Measurements from ENCODE around the gene RAB35. TPM values are rescaled to one million over a fixed set of nuclear protein-coding genes. Genes with fewer than 3 reads are reported as not detected.

Gene RAB35
- total RNA-seq, 5 donors from 2014 or later (not counting 1 experiment from before 2014, with no cell fraction given) = 34.0 to 76.5 (median 60.6) TPM

GRCh38 chr12:120067901-120068300 lies 48.7 kb downstream of the RAB35 start:
- Mint-ChIP-seq H3K4me1 (peaks cover 0 to 3% (median 0%) of the 10 kb centered on the region in 3 donors), H3K27me3 (no peaks in the 10 kb centered on the region), H3K36me3 (peaks cover 71% of the 10 kb centered on the region), H3K9me3 (no peaks in the 10 kb centered on the region), H3K4me3 (no peak overlapping the region), H3K27ac (peak overlapping the region in 1 of 2 donors; percentile 3)
- Histone ChIP-seq H3K36me3 (ENCODE audit: control insufficient read depth in 2 of 2, extremely low read depth in 1 of 2, insufficient read depth in 1 of 2, low read length in 1 of 2) (peaks cover 6 to 67% of the 10 kb centered on the region in 2 donors), H3K27me3 (replicated peaks in 1 of 2; ENCODE audit: control insufficient read depth in 2 of 2, extremely low read depth in 1 of 2, insufficient read depth in 2 of 2, low read length in 1 of 2) (no peaks in the 10 kb centered on the region), H3K27ac (ENCODE audit: low read length) (no peak overlapping the region), H3K9me3 (no peaks in the 10 kb centered on the region), H3K4me1 (ENCODE audit: control insufficient read depth in 1 of 2, extremely low read depth in 1 of 2, insufficient read depth in 2 of 2, low read length in 2 of 2) (no peaks in the 10 kb centered on the region), H3K4me3 (ENCODE audit: control insufficient read depth in 1 of 2, extremely low read depth in 1 of 2, low read length in 1 of 2) (no peak overlapping the region)
- 100% methylated on average over 3 of the region's 3 CpGs for WGBS (ENCODE audit: insufficient coverage)
- ATAC-seq (replicated peaks in 1 of 4) = no peak
- ChIA-PET POLR2A (interaction anchor here in 1 of 2 donors (0.7 kb wide), 1 partner anchor 96 kb away, joined by 4 read pairs; no protein-coding TSS in a partner anchor), CTCF (interaction anchor here in 1 of 2 donors (0.5 kb wide), 1 partner anchor 29 kb away, joined by 4 read pairs; no protein-coding TSS in a partner anchor)
- DNase-seq = no peak

- ChIA-PET CTCF (interaction anchor here in 1 of 2 donors (0.5 kb wide), 1 partner anchor 29 kb away, joined by 4 read pairs; no protein-coding TSS in a partner anchor), POLR2A (interaction anchor here in 1 of 2 donors (0.7 kb wide), 1 partner anchor 96 kb away, joined by 4 read pairs; no protein-coding TSS in a partner anchor)
- Histone ChIP-seq H3K4me3 (ENCODE audit: control insufficient read depth in 1 of 2, extremely low read depth in 1 of 2, low read length in 1 of 2) (no peak overlapping the region), H3K36me3 (ENCODE audit: control insufficient read depth in 2 of 2, extremely low read depth in 1 of 2, insufficient read depth in 1 of 2, low read length in 1 of 2) (peaks cover 9 to 66% of the 10 kb centered on the region in 2 donors), H3K4me1 (ENCODE audit: control insufficient read depth in 1 of 2, extremely low read depth in 1 of 2, insufficient read depth in 2 of 2, low read length in 2 of 2) (no peaks in the 10 kb centered on the region), H3K27me3 (replicated peaks in 1 of 2; ENCODE audit: control insufficient read depth in 2 of 2, extremely low read depth in 1 of 2, insufficient read depth in 2 of 2, low read length in 1 of 2) (no peaks in the 10 kb centered on the region), H3K9me3 (no peaks in the 10 kb centered on the region), H3K27ac (ENCODE audit: low read length) (no peak overlapping the region)
- H3K27ac Mint-ChIP-seq = peak overlapping the region in 1 of 2 donors; percentile 48
- H3K9me3 Mint-ChIP-seq = no peaks in the 10 kb centered on the region
- ATAC-seq (replicated peaks in 1 of 4) (no peak), DNase-seq (no peak)
- H3K36me3 Mint-ChIP-seq = peaks cover 71% of the 10 kb centered on the region
- WGBS (ENCODE audit: insufficient coverage) = 100% methylated on average over 1 of the region's 3 CpGs
- H3K4me3 Mint-ChIP-seq = no peak overlapping the region
- H3K27me3 Mint-ChIP-seq = no peaks in the 10 kb centered on the region
- H3K4me1 Mint-ChIP-seq = peaks cover 0 to 2% (median 1%) of the 10 kb centered on the region in 3 donors
Observed at GRCh38 chr12:120067084-120067869, 49.3 kb downstream of the RAB35 start.

GRCh38 chr12:120066341-120066740 lies 50.2 kb downstream of the RAB35 start:
- ChIA-PET CTCF (no interaction called here), POLR2A (no interaction called here)
- Histone ChIP-seq H3K27me3 (replicated peaks in 1 of 2; ENCODE audit: control insufficient read depth in 2 of 2, extremely low read depth in 1 of 2, insufficient read depth in 2 of 2, low read length in 1 of 2) (no peaks in the 10 kb centered on the region), H3K9me3 (no peaks in the 10 kb centered on the region), H3K27ac (ENCODE audit: low read length) (no peak overlapping the region), H3K4me1 (ENCODE audit: control insufficient read depth in 1 of 2, extremely low read depth in 1 of 2, insufficient read depth in 2 of 2, low read length in 2 of 2) (no peaks in the 10 kb centered on the region), H3K4me3 (ENCODE audit: control insufficient read depth in 1 of 2, extremely low read depth in 1 of 2, low read length in 1 of 2) (no peak overlapping the region), H3K36me3 (ENCODE audit: control insufficient read depth in 2 of 2, extremely low read depth in 1 of 2, insufficient read depth in 1 of 2, low read length in 1 of 2) (peaks cover 12 to 68% of the 10 kb centered on the region in 2 donors)
- Mint-ChIP-seq H3K27me3 (no peaks in the 10 kb centered on the region), H3K9me3 (no peaks in the 10 kb centered on the region), H3K36me3 (peaks cover 71% of the 10 kb centered on the region), H3K4me3 (no peak overlapping the region), H3K4me1 (peaks cover 0 to 2% (median 1%) of the 10 kb centered on the region in 3 donors), H3K27ac (no peak overlapping the region)
- 100% methylated on average over 2 of the region's 2 CpGs for WGBS (ENCODE audit: insufficient coverage)
- ATAC-seq (replicated peaks in 1 of 4) = no peak
- DNase-seq = no peak

GRCh38 chr12:120065472-120065871 lies 51.1 kb downstream of the RAB35 start:
- Histone ChIP-seq H3K36me3 (ENCODE audit: control insufficient read depth in 2 of 2, extremely low read depth in 1 of 2, insufficient read depth in 1 of 2, low read length in 1 of 2) (peaks cover 12 to 67% of the 10 kb centered on the region in 2 donors), H3K9me3 (no peaks in the 10 kb centered on the region), H3K27ac (ENCODE audit: low read length) (no peak overlapping the region), H3K4me1 (ENCODE audit: control insufficient read depth in 1 of 2, extremely low read depth in 1 of 2, insufficient read depth in 2 of 2, low read length in 2 of 2) (no peaks in the 10 kb centered on the region), H3K27me3 (replicated peaks in 1 of 2; ENCODE audit: control insufficient read depth in 2 of 2, extremely low read depth in 1 of 2, insufficient read depth in 2 of 2, low read length in 1 of 2) (no peaks in the 10 kb centered on the region), H3K4me3 (ENCODE audit: control insufficient read depth in 1 of 2, extremely low read depth in 1 of 2, low read length in 1 of 2) (no peak overlapping the region)
- ATAC-seq (replicated peaks in 1 of 4) = no peak
- CTCF ChIA-PET = no interaction called here
- Mint-ChIP-seq H3K9me3 (no peaks in the 10 kb centered on the region), H3K4me3 (no peak overlapping the region), H3K4me1 (peaks cover 0 to 2% (median 1%) of the 10 kb centered on the region in 3 donors), H3K36me3 (peaks cover 74% of the 10 kb centered on the region), H3K27ac (no peak overlapping the region), H3K27me3 (no peaks in the 10 kb centered on the region)
- WGBS (ENCODE audit: insufficient coverage) = 100% methylated on average over 1 of the region's 1 CpG
- POLR2A ChIA-PET = no interaction called here
- no peak for DNase-seq

GRCh38 chr12:120064054-120064940 lies 52.3 kb downstream of the RAB35 start:
- H3K4me1 Mint-ChIP-seq = peaks cover 0 to 6% (median 4%) of the 10 kb centered on the region in 3 donors
- Histone ChIP-seq H3K27me3 (replicated peaks in 1 of 2; ENCODE audit: control insufficient read depth in 2 of 2, extremely low read depth in 1 of 2, insufficient read depth in 2 of 2, low read length in 1 of 2) (no peaks in the 10 kb centered on the region), H3K36me3 (ENCODE audit: control insufficient read depth in 2 of 2, extremely low read depth in 1 of 2, insufficient read depth in 1 of 2, low read length in 1 of 2) (peaks cover 12 to 57% of the 10 kb centered on the region in 2 donors), H3K4me1 (ENCODE audit: control insufficient read depth in 1 of 2, extremely low read depth in 1 of 2, insufficient read depth in 2 of 2, low read length in 2 of 2) (no peaks in the 10 kb centered on the region), H3K9me3 (no peaks in the 10 kb centered on the region), H3K27ac (ENCODE audit: low read length) (no peak overlapping the region), H3K4me3 (ENCODE audit: control insufficient read depth in 1 of 2, extremely low read depth in 1 of 2, low read length in 1 of 2) (no peak overlapping the region)
- H3K27ac Mint-ChIP-seq = peak overlapping the region in 1 of 2 donors; percentile 39
- H3K4me3 Mint-ChIP-seq = no peak overlapping the region
- DNase-seq (no peak), ATAC-seq (replicated peaks in 1 of 4) (no peak)
- CTCF ChIA-PET = interaction anchor here in 1 of 2 donors (0.6 kb wide), 1 partner anchor 583 kb away, joined by 3 read pairs; no protein-coding TSS in a partner anchor
- POLR2A ChIA-PET = interaction anchor here in 1 of 2 donors (0.7 kb wide), 1 partner anchor 72 kb away, joined by 7 read pairs; no protein-coding TSS in a partner anchor
- no peaks in the 10 kb centered on the region for H3K27me3 Mint-ChIP-seq
- no peaks in the 10 kb centered on the region for H3K9me3 Mint-ChIP-seq
- 100% methylated on average over 15 of the region's 16 CpGs for WGBS (ENCODE audit: insufficient coverage)
- peaks cover 69% of the 10 kb centered on the region for H3K36me3 Mint-ChIP-seq

- Histone ChIP-seq H3K27me3 (replicated peaks in 1 of 2; ENCODE audit: control insufficient read depth in 2 of 2, extremely low read depth in 1 of 2, insufficient read depth in 2 of 2, low read length in 1 of 2) (no peaks in the 10 kb centered on the region), H3K4me3 (ENCODE audit: control insufficient read depth in 1 of 2, extremely low read depth in 1 of 2, low read length in 1 of 2) (no peak overlapping the region), H3K36me3 (ENCODE audit: control insufficient read depth in 2 of 2, extremely low read depth in 1 of 2, insufficient read depth in 1 of 2, low read length in 1 of 2) (peaks cover 11 to 56% of the 10 kb centered on the region in 2 donors), H3K4me1 (ENCODE audit: control insufficient read depth in 1 of 2, extremely low read depth in 1 of 2, insufficient read depth in 2 of 2, low read length in 2 of 2) (no peaks in the 10 kb centered on the region), H3K27ac (ENCODE audit: low read length) (no peak overlapping the region), H3K9me3 (no peaks in the 10 kb centered on the region)
- H3K36me3 Mint-ChIP-seq = peaks cover 60% of the 10 kb centered on the region
- no peaks in the 10 kb centered on the region for H3K9me3 Mint-ChIP-seq
- CTCF ChIA-PET = no interaction called here
- 93% methylated on average over 2 of the region's 3 CpGs for WGBS (ENCODE audit: insufficient coverage)
- no peak overlapping the region for H3K4me3 Mint-ChIP-seq
- POLR2A ChIA-PET = no interaction called here
- no peaks in the 10 kb centered on the region for H3K27me3 Mint-ChIP-seq
- no peak overlapping the region for H3K27ac Mint-ChIP-seq
- DNase-seq (no peak), ATAC-seq (replicated peaks in 1 of 4) (no peak)
- H3K4me1 Mint-ChIP-seq = peaks cover 0 to 6% (median 5%) of the 10 kb centered on the region in 3 donors
Observed at GRCh38 chr12:120062976-120063579, 53.5 kb downstream of the RAB35 start.
